Measurements from ENCODE around the gene ATP1A1. TPM values are rescaled to one million over a fixed set of nuclear protein-coding genes. Genes with fewer than 3 reads are reported as not detected.

ATP1A1 gene
- total RNA-seq, 4 donors from 2014 or later = 556 to 703 (median 561) TPM

DNA sequence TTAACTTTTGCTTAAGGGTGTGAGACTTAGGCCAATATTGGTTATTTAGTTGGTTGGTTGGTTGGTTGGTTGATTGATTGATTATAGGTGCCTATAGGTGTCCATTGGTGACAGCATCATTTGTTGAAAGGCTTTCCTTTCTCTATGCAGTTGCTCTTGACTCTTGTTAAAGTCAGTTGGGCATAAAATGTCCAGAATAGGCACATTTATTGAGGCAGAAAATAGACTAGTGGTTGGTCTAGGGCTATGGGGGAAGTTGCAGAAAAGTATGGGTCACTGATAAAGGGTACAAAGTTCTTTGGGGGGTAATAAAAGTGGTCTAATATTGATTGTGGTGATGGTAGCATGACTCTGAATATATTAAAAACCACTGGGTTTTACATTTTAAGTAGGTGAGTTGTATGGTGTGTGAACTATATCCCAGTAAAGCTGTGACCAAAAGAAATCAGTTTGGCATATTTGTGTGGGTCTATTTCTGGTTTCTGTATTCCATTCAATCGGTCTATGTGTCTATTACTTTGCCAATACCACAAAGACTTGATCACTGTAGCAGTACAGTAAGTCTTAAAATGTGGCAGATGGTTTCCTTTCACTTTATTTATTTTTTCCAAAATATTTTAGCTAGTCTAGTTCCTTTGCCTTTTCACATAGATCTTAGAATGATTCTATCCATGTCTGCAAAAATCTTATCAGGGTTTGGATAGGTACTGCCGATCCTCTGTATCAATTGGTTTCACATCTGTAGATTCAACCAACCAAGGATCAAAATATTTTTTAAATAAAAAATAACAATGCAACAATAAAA lies 63.0 kb downstream of the ATP1A1 start:
- TF ChIP-seq POLR2AphosphoS5 (IDR thresholded peaks at IDR 0.05) (no peak), POLR2A (IDR thresholded peaks at IDR 0.05) (no peak), EP300 (IDR thresholded peaks at IDR 0.05) (no peak)
- TF ChIP-seq, protein P1, sequence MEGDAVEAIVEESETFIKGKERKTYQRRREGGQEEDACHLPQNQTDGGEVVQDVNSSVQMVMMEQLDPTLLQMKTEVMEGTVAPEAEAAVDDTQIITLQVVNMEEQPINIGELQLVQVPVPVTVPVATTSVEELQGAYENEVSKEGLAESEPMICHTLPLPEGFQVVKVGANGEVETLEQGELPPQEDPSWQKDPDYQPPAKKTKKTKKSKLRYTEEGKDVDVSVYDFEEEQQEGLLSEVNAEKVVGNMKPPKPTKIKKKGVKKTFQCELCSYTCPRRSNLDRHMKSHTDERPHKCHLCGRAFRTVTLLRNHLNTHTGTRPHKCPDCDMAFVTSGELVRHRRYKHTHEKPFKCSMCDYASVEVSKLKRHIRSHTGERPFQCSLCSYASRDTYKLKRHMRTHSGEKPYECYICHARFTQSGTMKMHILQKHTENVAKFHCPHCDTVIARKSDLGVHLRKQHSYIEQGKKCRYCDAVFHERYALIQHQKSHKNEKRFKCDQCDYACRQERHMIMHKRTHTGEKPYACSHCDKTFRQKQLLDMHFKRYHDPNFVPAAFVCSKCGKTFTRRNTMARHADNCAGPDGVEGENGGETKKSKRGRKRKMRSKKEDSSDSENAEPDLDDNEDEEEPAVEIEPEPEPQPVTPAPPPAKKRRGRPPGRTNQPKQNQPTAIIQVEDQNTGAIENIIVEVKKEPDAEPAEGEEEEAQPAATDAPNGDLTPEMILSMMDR (IDR thresholded peaks at IDR 0.05) = no peak
- DNase-seq (ENCODE audit: low spot score in 2 of 2) = no peak

DNA sequence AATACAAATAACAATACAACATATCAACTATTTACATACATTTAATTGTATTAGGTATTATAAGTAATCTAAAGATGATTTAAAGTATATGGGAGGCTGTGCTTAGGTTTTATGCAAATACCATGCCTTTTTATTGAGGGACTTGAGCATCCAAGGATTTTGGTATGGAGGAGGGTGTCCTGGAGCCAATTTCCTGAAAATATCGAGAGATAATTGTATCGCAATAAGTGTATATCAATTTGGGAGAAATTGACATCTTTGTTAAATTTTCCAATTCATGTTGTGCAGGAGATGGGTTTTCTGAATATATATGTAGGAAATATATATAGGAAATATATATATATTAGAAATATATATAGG lies 63.5 kb downstream of the ATP1A1 start:
- Histone ChIP-seq H3K36me3 (no peaks in the 10 kb centered on the region), H3K4me3 (no peak overlapping the region), H3K4me1 (no peaks in the 10 kb centered on the region), H3K9me3 (no peaks in the 10 kb centered on the region), H3K27me3 (no peaks in the 10 kb centered on the region), H3K27ac (no peak overlapping the region)
- WGBS = 96% methylated on average over 2 of the region's 2 CpGs
- TF ChIP-seq, protein P1 (IDR thresholded peaks at IDR 0.05) = no peak
- no peak for TF ChIP-seq POLR2AphosphoS5 (IDR thresholded peaks at IDR 0.05)
- TF ChIP-seq EP300 (IDR thresholded peaks at IDR 0.05) = no peak
- no peak for TF ChIP-seq POLR2A (IDR thresholded peaks at IDR 0.05)
- DNase-seq (ENCODE audit: low spot score in 2 of 2) = no peak

More for the DNA sequence above, 63.0 kb downstream of the ATP1A1 start:
- WGBS = 78% methylated on average over 2 of the region's 2 CpGs
- Histone ChIP-seq H3K36me3 (no peaks in the 10 kb centered on the region), H3K27ac (no peak overlapping the region), H3K9me3 (no peaks in the 10 kb centered on the region), H3K4me3 (no peak overlapping the region), H3K27me3 (no peaks in the 10 kb centered on the region), H3K4me1 (no peaks in the 10 kb centered on the region)

DNA sequence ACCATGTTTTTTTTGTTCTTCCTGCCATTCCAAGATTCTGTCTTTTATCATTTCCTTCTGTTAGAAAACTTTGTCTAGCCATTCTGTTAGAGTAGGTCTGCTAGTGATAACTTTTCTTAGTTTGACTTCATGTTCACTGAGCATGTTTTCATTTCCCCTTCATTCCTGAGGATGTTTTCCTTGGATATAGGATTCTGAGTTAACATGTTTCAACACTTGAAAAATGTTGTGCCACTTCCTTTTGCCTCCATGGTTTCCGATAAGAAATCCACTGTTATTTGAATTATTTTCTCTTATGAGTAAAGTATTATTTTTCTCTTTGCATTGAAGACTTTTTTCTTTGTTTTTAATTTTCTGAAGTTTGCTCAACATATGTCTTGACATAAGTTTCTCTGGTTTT lies 66.7 kb downstream of the ATP1A1 start:
- no peaks in the 10 kb centered on the region for H3K9me3 ChIP-seq
- WGBS = 47% methylated on average over 1 of the region's 1 CpG
- TF ChIP-seq EP300 (IDR thresholded peaks at IDR 0.05) (no peak), POLR2A (IDR thresholded peaks at IDR 0.05) (no peak), POLR2AphosphoS5 (IDR thresholded peaks at IDR 0.05) (no peak)
- TF ChIP-seq, protein P1 (IDR thresholded peaks at IDR 0.05) = no peak
- H3K4me3 ChIP-seq = no peak overlapping the region
- H3K27me3 ChIP-seq = no peaks in the 10 kb centered on the region
- no peak overlapping the region for H3K27ac ChIP-seq
- no peaks in the 10 kb centered on the region for H3K4me1 ChIP-seq
- H3K36me3 ChIP-seq = no peaks in the 10 kb centered on the region
- DNase-seq (ENCODE audit: low spot score in 2 of 2) = no peak

DNA sequence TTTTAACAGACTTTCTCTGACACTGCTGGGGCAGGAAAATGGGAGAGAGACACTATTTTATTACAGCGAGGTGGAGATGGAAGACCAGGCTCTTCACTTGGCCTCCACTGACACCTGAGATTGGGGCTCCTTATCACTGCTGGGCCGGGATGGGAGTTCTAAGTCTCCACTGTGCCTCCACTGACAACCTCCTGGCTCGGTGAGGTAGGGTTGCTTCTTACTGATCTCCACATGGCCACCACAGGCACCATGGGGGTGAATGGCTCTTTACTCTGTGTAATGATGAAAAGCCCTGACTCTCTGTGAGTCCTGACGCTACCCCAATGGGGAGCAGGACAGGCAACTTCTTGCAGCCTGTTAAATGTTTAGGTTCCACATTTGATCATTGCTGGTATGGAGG lies 67.7 kb downstream of the ATP1A1 start:
- TF ChIP-seq, protein P1 (IDR thresholded peaks at IDR 0.05) = no peak
- TF ChIP-seq POLR2A (IDR thresholded peaks at IDR 0.05) (no peak), POLR2AphosphoS5 (IDR thresholded peaks at IDR 0.05) (no peak), EP300 (IDR thresholded peaks at IDR 0.05) (no peak)
- DNase-seq (ENCODE audit: low spot score in 2 of 2) = no peak
- 89% methylated on average over 4 of the region's 4 CpGs for WGBS

DNA sequence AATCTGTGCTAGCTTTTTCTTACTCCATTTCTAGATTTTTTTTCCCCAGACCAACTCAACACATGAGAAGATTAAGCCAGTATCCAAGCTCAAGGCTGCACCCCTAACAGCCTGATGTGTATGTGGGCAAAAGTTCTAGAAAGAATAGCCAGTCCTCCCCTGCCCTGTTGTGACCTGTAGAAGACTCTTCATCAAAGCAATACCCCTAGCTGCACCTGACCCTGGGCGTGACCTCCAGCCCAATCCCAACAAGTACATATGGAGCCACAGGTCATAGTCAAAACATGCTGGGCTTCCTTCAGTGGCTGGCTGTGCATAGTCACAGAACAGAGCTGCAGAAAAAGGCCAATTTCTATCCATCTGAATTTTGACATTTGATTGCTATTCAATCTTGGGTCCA lies 72.5 kb downstream of the ATP1A1 start:
- Histone ChIP-seq H3K27ac (no peak overlapping the region), H3K4me3 (no peak overlapping the region), H3K36me3 (no peaks in the 10 kb centered on the region), H3K27me3 (no peaks in the 10 kb centered on the region), H3K9me3 (no peaks in the 10 kb centered on the region), H3K4me1 (no peaks in the 10 kb centered on the region)
- DNase-seq (ENCODE audit: low spot score in 2 of 2) = no peak
- TF ChIP-seq EP300 (IDR thresholded peaks at IDR 0.05) (no peak), POLR2A (IDR thresholded peaks at IDR 0.05) (no peak), POLR2AphosphoS5 (IDR thresholded peaks at IDR 0.05) (no peak)
- TF ChIP-seq, protein P1 (IDR thresholded peaks at IDR 0.05) = no peak
- 92% methylated on average over 1 of the region's 1 CpG for WGBS

More for the DNA sequence above, 67.7 kb downstream of the ATP1A1 start:
- no peaks in the 10 kb centered on the region for H3K4me1 ChIP-seq
- H3K27ac ChIP-seq = no peak overlapping the region
- no peaks in the 10 kb centered on the region for H3K36me3 ChIP-seq
- no peak overlapping the region for H3K4me3 ChIP-seq
- H3K27me3 ChIP-seq = no peaks in the 10 kb centered on the region
- no peaks in the 10 kb centered on the region for H3K9me3 ChIP-seq

Data from suprapubic skin (tissue), 4 donors.